ENCODE results near the gene MMP10. TPM values are rescaled to one million over a fixed set of nuclear protein-coding genes. Genes with fewer than 3 reads are reported as not detected.

MMP10 gene
- total RNA-seq, 4 donors from 2014 or later = not detected

DNA sequence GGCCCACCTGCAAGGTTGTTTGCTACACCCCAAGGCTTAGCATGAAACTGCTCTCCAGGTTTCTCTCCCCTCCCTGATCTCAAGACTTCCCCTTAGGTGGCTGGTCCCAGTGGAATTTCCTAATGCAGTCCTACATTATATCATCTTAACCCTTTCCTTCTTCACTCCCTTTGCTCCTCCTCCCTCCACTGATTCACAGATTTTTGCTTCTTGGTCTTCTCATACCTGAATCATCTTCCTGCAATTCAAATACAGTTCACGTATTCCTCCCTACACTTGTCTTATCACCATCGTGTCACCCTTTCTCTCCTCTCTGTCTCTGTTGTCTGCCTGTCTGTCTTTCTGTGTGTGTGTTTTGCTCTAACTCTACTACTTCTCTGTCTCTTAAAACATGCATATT is 17.0 kb downstream of the MMP10 start:
- TF ChIP-seq, protein P1, sequence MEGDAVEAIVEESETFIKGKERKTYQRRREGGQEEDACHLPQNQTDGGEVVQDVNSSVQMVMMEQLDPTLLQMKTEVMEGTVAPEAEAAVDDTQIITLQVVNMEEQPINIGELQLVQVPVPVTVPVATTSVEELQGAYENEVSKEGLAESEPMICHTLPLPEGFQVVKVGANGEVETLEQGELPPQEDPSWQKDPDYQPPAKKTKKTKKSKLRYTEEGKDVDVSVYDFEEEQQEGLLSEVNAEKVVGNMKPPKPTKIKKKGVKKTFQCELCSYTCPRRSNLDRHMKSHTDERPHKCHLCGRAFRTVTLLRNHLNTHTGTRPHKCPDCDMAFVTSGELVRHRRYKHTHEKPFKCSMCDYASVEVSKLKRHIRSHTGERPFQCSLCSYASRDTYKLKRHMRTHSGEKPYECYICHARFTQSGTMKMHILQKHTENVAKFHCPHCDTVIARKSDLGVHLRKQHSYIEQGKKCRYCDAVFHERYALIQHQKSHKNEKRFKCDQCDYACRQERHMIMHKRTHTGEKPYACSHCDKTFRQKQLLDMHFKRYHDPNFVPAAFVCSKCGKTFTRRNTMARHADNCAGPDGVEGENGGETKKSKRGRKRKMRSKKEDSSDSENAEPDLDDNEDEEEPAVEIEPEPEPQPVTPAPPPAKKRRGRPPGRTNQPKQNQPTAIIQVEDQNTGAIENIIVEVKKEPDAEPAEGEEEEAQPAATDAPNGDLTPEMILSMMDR (IDR thresholded peaks at IDR 0.05; ENCODE audit: low read depth) = no peak

DNA sequence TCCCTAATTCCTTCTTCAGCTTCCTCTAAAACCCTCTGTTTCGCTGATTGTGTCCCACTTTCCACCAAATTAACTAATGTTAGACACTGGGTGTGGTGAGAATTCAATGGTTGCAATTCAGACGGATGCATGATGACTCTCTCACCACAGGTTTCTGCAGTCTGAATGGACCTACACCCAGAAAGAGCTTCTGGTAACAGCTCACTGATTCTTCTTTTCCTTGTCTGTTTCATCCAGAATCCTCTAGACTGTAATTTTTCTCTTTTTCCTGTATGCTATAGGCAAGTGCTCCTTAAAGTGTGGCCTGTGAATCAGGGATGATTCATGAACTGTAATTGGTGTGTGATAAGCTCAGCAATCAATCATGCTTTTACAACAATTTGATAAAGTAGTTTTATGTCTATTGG is 18.1 kb downstream of the MMP10 start:
- TF ChIP-seq, protein P1 (IDR thresholded peaks at IDR 0.05; ENCODE audit: low read depth) = no peak

DNA sequence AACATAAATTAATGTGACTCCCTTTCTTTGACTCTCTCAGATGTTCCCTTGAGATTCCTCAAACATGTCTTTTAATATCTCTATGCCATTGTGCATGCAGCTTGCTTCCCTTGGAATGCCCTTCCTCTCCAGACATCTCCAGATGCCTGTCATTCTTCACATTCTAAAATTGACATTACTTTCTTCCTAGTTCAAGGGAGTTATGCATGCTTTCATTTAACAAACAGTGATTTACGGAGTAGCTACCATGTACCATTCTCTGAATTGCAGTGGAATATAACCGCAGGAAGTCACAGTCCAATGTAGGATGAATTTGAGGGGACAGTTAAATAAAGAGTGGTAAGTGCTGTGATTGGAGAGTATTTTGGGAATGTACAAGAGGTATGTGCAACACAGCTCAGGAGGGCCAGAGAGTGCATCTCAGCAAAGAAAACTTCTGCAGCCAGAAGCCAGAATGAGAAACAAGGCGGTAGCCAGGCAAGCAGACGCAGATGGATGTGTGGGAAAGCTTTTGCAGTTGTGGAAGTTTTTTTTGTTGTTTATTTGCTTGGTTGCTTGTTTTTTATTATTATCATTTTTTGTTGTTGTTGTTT is 18.7 kb downstream of the MMP10 start:
- TF ChIP-seq, protein P1 (IDR thresholded peaks at IDR 0.05; ENCODE audit: low read depth) = no peak

DNA sequence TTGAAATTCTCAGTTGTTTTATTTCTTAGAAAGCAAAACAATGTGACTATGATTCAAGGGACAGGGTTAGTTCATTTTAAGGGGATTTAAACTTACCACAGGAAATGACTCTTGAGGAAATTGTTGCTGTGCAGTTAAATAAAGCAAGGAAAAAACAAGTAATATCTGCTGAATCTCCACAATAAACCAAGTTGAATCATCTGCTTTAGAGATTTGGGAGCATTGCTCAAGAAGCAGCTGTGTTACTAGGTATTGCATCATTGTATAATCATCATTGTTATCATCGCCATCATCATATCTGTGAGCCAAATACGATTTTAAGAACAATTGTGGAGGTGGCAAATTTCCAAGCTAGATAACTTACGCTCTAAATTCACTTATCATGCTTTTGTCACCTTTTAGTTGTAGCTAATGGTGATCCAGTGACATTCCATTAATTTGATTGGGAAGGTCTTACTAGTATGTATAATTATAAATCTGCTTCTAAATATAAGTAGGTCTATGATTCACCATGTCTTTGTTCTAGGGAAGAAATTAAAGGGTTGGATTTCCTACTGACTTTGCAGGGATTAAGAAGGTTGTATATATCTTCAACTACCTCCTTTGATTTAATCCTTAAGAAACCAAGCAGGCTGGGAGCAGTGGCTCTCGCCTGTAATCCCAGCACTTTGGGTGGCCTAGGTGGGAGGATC is 19.9 kb downstream of the MMP10 start:
- TF ChIP-seq, protein P1 (IDR thresholded peaks at IDR 0.05; ENCODE audit: low read depth) = no peak

DNA sequence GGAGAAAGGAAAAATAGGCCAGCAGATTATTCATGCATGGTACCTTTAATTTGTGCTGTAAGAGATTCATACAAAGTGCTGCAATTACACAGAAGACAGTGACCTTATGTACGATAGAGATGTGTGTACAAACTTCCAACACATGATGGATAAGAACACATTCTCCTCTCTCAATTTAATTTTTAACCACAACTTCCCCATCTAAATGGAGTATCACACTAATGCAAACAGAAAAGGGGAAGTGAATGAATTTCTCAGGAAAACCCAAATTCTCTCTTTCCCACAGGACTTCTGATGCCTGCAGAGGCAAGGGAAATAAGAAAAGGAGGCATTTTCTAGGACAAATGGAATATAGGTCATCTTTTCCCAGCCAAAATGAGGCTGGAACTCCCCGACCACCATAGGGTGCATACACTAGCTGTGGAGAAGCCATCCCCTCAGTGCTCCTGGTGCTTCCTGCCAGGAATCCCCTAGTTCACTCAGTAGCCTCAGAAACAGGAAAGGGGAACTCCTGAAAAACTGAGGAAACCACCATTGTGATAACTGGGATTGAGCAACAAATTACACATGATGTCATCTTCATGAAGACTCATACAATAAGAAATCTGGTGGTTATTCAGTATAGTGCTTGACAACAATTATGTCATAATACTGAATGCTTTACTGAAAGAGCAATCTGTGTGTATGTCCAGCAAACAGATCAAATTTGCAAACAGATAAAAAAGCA is 22.4 kb downstream of the MMP10 start:
- TF ChIP-seq, protein P1 (IDR thresholded peaks at IDR 0.05; ENCODE audit: low read depth) = no peak

DNA sequence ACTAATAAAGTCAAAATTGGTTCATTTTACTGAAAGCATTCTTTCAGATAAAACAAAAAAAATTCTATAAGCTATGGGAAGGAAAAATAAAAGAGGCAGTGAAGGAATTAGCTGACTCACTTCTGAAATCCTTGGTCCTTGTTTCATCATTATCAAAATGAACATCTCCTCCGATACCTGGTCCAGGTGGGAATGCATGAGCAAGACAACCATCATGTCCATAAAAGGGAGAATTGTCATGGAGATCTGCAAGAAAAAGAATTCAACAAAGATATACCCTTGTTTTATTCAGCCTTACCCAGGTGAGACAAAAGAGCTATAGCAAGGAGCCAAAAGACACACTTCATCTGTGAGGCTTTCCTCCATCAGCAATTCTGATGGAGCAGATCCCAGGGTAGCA is 27.2 kb downstream of the MMP10 start:
- TF ChIP-seq, protein P1 (IDR thresholded peaks at IDR 0.05; ENCODE audit: low read depth) = no peak

DNA sequence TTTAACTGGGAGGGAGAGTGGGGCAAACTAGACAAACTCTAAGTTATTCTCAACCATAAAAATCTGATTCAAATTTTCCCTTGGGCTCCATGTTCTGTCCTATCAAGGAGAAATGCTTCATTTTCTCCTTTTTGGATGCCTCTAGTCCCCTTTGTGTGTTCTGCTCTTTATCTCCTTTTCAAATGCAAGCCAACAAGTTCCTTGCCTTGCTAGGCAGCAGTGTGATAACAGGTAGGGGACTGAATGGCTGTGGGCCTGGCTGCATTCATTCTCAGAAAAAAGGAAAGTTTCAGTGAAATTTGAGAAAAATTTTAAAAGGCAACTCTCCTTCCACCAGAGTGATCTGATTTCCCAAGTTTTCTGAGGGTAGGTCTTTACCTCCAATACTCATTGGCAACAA is 28.8 kb downstream of the MMP10 start:
- TF ChIP-seq, protein P1 (IDR thresholded peaks at IDR 0.05; ENCODE audit: low read depth) = no peak

All from subcutaneous adipose tissue (tissue), 4 donors.